Right lobe of liver (tissue), 6 donors: ENCODE data around the gene CEP72. TPM values are rescaled to one million over a fixed set of nuclear protein-coding genes. Genes with fewer than 3 reads are reported as not detected.
A peak's percentile ranks its signal among the peaks of the same experiment; 100 is the strongest.

Source experiments
- ATAC-seq, 4 donors: fragments of 200-7000 bp; cut with Tn5 transposase; one replicate each; pipeline ENCODE4 v1.9.1; 2020; ENCODE audit warnings: mild to moderate bottlenecking in 4 of 4, moderate library complexity in 4 of 4
- DNase-seq, 3 donors: peaks; one replicate each; pipeline ENCODE4 v3.0.0-alpha.2; 2020
- H3K27ac ChIP-seq, 3 donors: fragments of 200-600 bp; one replicate each; pipeline ENCODE4 v1.8.0; 2022
- H3K27me3 ChIP-seq, 2 donors: fragments of 200-600 bp; one replicate each; pipeline ENCODE4 v1.8.0; 2022
- H3K36me3 ChIP-seq, 4 donors: fragments of 200-600 bp; sonication (generic) in 1 of 4; one replicate each; pipeline versions ENCODE4 v1.5.1 to v1.8.0; 2017 to 2022; ENCODE audit warnings: control low read depth in 1 of 4
- H3K4me1 ChIP-seq, 4 donors: fragments of 200-600 bp; sonication (generic) in 1 of 4; one replicate each; pipeline versions ENCODE4 v1.5.1 to v1.8.0; 2017 to 2022; ENCODE audit warnings: control low read depth in 1 of 4
- H3K4me3 ChIP-seq, 3 donors: fragments of 200-600 bp; one replicate each; pipeline ENCODE4 v1.8.0; 2022
- H3K9me3 ChIP-seq, 4 donors: fragments of 200-600 bp; sonication (generic) in 1 of 4; one replicate each; pipeline versions ENCODE4 v1.5.1 to v1.8.0; 2017 to 2022; ENCODE audit warnings: control low read depth in 1 of 4
- CTCF ChIP-seq, 4 donors: fragments of 200-600 bp in 3 of 4; fragments of 450-650 bp in 1 of 4; IDR thresholded peaks; one replicate each; pipeline versions ENCODE4 v1.5.1 to v1.8.0; 2016 to 2022; ENCODE audit warnings: antibody characterized with exemption in 4 of 4, mild to moderate bottlenecking in 2 of 4
- POLR2A ChIP-seq: fragments of 450-650 bp; IDR thresholded peaks from one replicate; pipeline ENCODE4 v1.6.1; 2017; ENCODE audit warnings: antibody characterized with exemption, mild to moderate bottlenecking
- WGBS: methylation state at CpG from one replicate; pipeline ENCODE4 v1.1.6; 2018; ENCODE audit warnings: low coverage, low lambda C conversion rate; ENCODE audit not compliant: insufficient coverage; ENCODE audit errors: missing lambda C conversion rate; 5-methylcytosine and 5-hydroxymethylcytosine counted together
- intact Hi-C, 2 donors: fragments of 100-400 bp; cut with DNase I; formaldehyde crosslinking; loops; one replicate each; pipeline versions ENCODE4 v1.11.2 to v1.14.1; 2022
- total RNA-seq, 6 experiments: library from RNA; depleted of rRNA in 2 of 6; stranded (reverse); fragments of >200 nt in 2 of 6; fragmentation: NEBNext Ultra II Directional in 3 of 6; extraction: Animal tissue kit (Norgen Biotek cat#: 25700) in 3 of 6; gene quantifications; one replicate each; pipeline versions ENCODE4 v1.1.0 to v1.2.4, GENCODE V29; 2016 to 2023
- donor health status: DM: no; HTN: yes; CAD: no.
- donor health status: DM: no; HTN: no; CAD: no.
- donor health status: DM: no; HTN: no; CAD: no.
- donor health status: DM: no; HTN: yes; CAD: no.
- donor health status: DM: no; HTN: yes; CAD: no.

Gene CEP72
- total RNA-seq, 6 experiments from 2014 or later: 3.4 to 6.0 (median 4.2) TPM

- DNase-seq: no peak
- Histone ChIP-seq H3K9me3 (no peaks in the 10 kb centered on the region), H3K36me3 (peaks cover 0 to 2% (median under 1%) of the 10 kb centered on the region in 4 donors), H3K4me3 (no peak overlapping the region), H3K27me3 (no peaks in the 10 kb centered on the region), H3K27ac (no peak overlapping the region), H3K4me1 (no peaks in the 10 kb centered on the region)
- intact Hi-C loops: no loop called here
- TF ChIP-seq POLR2A (no peak), CTCF (IDR thresholded peaks at IDR 0.05) (no peak)
- no peak for ATAC-seq
- WGBS: 91% methylated on average over 13 of the region's 13 CpGs
Observed at GRCh38 chr5:645421-645820, 33.3 kb downstream of the CEP72 start.

GRCh38 chr5:646396-647201 is 34.5 kb downstream of the CEP72 start:
- intact Hi-C loops: no loop called here
- Histone ChIP-seq H3K4me3 (no peak overlapping the region), H3K27ac (no peak overlapping the region), H3K27me3 (no peaks in the 10 kb centered on the region), H3K9me3 (no peaks in the 10 kb centered on the region), H3K4me1 (no peaks in the 10 kb centered on the region), H3K36me3 (no peaks in the 10 kb centered on the region)
- no peak for ATAC-seq
- WGBS: 100% methylated on average over 2 of the region's 18 CpGs
- DNase-seq: peak in 1 of 3 donors; percentile 9
- TF ChIP-seq CTCF (IDR thresholded peaks at IDR 0.05) (no peak), POLR2A (no peak)

- H3K36me3 ChIP-seq: no peaks in the 10 kb centered on the region
- H3K4me1 ChIP-seq: no peaks in the 10 kb centered on the region
- DNase-seq (peak in 1 of 3 donors; percentile 10), ATAC-seq (no peak)
- intact Hi-C loops: no loop called here
- no peaks in the 10 kb centered on the region for H3K27me3 ChIP-seq
- no peaks in the 10 kb centered on the region for H3K9me3 ChIP-seq
- TF ChIP-seq POLR2A: no peak
- no peak for TF ChIP-seq CTCF (IDR thresholded peaks at IDR 0.05)
- WGBS: 83% methylated on average over 1 of the region's 4 CpGs
- no peak overlapping the region for H3K4me3 ChIP-seq
- no peak overlapping the region for H3K27ac ChIP-seq
Observed at GRCh38 chr5:647311-647710, 35.2 kb downstream of the CEP72 start.

- Histone ChIP-seq H3K9me3 (no peaks in the 10 kb centered on the region), H3K27ac (no peak overlapping the region), H3K27me3 (no peaks in the 10 kb centered on the region), H3K4me3 (no peak overlapping the region), H3K36me3 (no peaks in the 10 kb centered on the region), H3K4me1 (no peaks in the 10 kb centered on the region)
- no peak for DNase-seq
- intact Hi-C loops: no loop called here
- TF ChIP-seq POLR2A (no peak), CTCF (IDR thresholded peaks at IDR 0.05) (no peak)
- 92% methylated on average over 5 of the region's 9 CpGs for WGBS
- no peak for ATAC-seq
Observed at GRCh38 chr5:647727-648126, 35.6 kb downstream of the CEP72 start.
